Stimulated activated CD4-positive, alpha-beta T cell treated with anti-CD3 and anti-CD28 coated beads, TNF-alpha, amount 100 ng/mL, for 24 hours (primary cell): ENCODE measurements around the gene MPZL3.

ENCODE experiments used
- DNase-seq, 3 experiments: peaks; one replicate each; pipeline ENCODE4 v3.0.0-alpha.2; 2020; ENCODE audit warnings: low read depth in 3 of 3

Gene MPZL3

DNA sequence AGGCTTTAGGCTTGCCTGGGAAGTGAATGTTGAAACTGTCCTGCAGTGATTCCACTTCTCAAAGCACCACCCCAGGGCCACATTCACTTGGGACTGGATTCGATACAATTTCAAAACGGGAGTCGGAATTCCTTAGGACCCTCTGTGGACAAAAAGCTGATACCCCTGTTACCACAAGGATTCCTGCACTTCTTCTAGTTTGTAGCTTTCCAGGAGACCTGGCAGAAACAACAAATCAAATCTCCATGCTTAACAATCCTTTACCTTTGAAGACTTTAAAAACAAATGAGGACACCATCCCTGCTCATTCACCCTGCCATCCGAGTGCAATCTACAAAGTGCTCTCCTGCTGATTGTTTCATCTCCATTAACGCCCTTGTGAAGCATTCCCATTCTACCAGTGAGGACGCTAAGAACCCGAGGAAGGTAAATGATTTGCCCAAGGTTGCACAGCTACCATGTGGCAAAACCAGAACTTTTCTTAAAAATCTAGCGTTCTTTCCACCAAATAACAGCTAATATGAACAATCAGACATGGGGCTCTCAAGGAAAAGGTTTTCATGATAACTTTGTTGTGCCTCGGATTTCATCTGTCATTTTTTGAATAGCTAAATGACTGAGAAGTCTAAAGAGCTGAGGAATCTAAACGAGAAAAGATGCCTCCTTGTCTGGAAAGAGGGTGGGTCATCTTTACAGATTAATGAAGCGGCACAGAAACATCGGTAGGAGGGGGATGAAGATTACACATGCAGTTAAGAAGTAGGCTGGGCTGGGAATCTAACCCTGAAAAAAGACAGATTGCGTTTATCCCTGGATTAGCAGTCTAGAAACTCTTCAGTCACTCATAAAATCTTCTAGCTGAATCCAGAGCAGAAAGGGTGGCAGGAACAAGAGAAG, 12.7 kb upstream of the MPZL3 start:
- DNase-seq, result no peak

- DNase-seq, result no peak
These were observed 11.8 kb upstream of the MPZL3 start, which contains the start of gene MPZL2 for GRCh38 chr11:118263695-118264568. TSS of gene MPZL2 (minus strand) at chr11:118264297. CDS start at chr11:118264153, 144 bp downstream.

DNA sequence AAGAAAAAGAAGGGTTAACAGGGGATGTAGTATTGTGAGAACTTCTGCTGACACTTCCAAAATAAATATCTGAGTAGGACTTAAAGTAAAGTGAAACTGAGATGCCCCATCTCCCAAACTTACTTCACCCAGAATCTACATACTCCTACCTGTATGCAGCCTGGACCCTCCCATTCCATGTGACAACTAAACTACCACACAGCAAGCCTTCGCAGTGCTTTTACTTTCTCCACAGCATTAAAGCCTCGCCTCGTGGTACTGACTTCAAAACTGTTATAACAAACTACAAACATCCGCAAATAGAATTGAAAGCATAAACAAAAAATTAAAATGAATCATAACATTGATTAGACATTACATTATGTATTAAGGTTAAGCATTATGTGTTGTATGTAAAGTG, 10.9 kb upstream of the MPZL3 start:
- DNase-seq, result no peak

DNA sequence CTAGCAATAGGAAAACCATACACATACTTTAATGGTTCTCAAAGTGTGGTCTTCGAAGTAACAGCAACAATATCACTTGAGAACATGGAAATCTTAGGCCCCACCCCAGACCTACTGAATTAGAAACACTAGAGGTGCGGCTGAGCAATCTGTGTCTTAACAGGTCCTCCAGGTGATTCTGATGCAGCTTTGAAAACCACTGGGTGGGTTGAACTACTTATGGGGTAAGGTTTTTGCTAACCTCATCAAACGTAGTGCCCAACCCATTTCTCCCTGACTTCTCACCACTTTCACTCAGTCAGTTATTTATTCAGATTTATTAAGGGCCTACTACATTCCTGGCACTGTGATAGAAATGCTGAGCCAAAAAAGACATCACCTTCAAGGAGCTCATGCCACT, 8.2 kb upstream of the MPZL3 start:
- no peak for DNase-seq

DNA sequence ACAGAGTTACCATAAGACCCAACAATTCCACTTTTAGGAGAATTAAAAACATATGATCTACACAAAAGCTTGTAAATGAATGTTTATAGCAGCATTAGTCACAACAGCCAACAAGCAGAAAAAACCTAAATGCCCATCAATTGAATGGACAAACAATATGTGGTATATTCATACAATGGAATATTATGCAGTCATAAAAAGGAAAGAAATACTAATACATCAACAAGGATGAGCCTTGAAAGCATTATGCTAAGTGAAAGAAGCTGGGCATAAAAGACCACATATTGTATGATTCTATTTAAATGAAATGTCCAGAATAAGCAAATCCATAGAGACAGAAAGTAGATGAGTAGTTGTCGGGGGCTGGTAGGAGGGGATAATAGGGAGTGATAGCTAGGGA, 7.0 kb upstream of the MPZL3 start:
- DNase-seq, result no peak

GRCh38 chr11:118258410-118258809, 6.2 kb upstream of the MPZL3 start:
- DNase-seq, result no peak

DNA sequence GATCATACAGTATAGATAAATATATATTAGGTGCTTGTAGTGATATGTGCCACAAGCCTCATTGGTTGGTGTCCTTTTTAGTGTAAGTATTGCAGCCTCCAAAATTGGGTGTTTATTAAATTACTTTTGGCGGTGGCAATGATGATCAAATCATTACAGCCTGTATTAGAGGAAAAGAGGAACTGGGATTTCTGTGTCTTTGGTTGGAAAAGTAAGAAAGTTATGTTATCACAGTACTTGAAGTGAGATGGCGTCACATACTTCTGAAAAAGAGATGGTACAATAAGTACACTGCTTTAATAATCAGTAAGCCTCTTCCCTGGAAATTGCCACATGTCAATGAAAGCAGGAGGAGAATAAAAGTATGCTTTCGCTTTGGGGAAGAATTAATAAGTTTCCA, 523 bp upstream of the MPZL3 start:
- no peak for DNase-seq

- DNase-seq, result no peak
These were observed 5.1 kb downstream of the MPZL3 start for GRCh38 chr11:118247041-118247440.

- DNase-seq, result no peak
These were observed 6.1 kb downstream of the MPZL3 start for GRCh38 chr11:118245936-118246562.

DNA sequence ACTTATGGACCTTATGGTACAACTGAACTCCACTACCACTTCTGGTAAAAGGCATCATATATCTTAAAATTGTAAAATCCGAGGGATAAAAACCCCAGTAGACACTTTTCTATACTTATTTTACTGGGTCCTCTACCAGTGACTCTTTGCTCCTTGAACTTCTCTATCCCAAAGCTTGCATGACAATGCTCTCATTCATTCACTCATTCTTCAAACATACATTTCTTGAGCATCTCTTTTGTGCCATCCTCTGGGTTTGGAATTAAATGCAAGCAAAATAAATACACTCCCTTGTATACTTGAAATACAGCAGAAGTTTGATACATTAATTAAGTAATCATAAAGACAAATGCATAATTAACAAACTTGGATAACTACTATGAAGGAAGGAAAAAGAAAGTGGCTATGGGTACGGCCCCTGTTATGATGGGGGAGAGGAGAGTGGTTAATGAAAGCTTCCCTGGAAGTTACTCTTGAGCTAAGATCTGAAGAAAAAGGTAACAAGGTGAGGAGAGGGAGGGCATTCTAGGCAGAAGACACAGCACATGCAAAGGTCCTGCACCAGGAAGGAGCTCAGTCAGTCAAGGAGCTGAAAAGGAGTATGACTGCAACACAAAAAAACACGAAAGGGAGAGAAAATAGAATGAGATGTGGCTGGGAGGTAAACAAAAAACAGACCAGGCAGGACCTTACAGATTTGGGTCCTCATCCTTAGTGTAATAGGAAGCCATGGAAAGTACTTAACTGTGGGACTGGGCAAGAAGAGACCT, 8.0 kb downstream of the MPZL3 start:
- no peak for DNase-seq

- DNase-seq, result no peak
These were observed 9.0 kb downstream of the MPZL3 start for GRCh38 chr11:118243161-118243560.

GRCh38 chr11:118241764-118242098, 10.4 kb downstream of the MPZL3 start:
- DNase-seq, result no peak

DNA sequence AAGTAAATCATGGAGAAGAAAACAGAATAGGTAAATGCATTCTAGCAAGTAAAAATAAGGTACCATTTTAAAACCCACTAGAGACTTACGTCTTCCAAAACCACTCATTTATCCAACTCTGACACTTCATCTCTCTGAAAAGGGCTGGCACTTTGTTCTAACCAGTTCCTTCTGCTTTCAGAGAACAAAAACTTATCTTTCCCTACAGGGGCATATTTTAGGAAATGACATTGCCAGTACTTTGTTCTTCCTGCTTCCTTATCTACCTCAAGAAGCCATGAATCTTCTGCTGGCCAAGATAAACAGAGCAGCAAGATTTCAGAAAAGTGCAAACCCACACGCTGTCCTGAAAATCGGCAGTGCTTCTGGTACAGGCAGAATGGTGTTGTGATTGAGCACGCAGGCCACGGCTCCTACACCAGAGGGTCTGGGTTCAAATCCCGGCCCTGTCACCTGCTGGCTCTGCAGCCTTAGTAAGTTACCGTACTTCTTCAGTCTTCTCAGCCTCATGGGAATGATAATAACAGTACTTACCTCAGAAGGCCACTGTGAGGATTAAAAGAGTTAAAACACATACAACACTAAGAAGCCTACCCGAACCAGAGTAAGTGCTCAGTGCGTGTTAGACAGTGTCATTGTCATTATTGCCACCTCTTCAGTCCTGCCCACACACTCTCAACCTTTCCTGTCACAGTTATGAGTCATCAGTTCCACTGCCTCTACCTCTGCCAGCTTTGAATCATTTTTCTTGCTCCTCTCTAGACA, 11.0 kb downstream of the MPZL3 start:
- peak in 2 of 3 experiments; percentile 48 to 68 for DNase-seq

GRCh38 chr11:118239509-118240205, 12.5 kb downstream of the MPZL3 start:
- DNase-seq, result no peak

- no peak for DNase-seq
These were observed 13.2 kb downstream of the MPZL3 start for GRCh38 chr11:118238929-118239328.

DNA sequence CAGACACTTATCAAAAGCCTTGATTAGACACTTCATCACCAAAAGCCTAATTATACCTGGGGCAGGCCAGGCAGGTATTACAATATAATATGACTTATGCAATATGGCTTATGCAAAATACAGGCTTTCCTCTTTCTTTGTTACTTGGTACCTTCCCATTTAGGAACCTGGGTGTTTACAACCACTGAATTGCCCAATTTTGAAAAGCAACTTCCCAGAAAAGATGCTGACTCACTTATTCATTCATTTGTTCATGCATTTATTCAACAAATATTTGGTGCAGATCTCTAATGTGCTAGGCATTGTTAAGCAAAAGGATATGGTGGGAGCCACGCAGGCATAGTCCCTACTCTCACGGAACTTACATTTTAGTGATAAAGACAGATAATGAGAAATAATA, 13.7 kb downstream of the MPZL3 start:
- DNase-seq, result no peak

- DNase-seq, result no peak
These were observed 16.0 kb downstream of the MPZL3 start for GRCh38 chr11:118236170-118236569.

DNA sequence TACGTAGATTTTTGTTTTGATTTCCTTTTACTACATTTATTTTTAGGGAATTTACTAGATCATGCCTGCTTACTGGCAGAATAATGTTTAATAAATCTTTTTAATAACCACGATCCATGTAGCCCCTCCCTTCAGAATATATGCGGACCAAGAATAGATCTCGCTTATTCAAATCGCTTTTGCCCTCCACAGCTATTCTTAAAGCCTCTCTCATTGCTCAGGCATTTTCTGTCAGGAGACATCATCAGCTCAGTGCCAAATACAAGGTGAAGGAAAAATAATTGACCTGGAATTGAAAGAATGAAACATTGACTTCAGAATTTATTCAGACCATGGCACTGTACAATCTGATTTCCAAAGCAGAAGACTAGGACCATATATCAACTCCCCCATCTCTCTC, 17.3 kb downstream of the MPZL3 start:
- DNase-seq, result no peak

DNA sequence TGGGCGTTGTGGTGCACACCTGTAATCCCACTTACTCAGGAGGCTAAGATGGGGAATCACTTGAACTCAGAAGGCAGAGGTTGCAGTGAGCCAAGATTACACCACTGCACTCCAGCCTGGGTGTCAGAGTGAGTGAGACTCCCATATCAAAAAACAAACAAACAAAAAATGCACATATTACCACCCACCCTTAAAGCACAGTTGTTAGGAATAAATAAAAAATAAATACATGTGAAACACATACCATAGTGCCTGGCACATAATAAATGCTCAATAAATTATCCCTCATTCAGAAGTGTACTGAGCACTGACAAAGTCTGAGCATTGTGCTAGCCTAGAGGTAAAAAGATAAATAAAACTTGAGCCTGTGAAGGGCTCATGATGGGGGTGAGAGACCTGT, 18.3 kb downstream of the MPZL3 start:
- DNase-seq, result no peak

DNA sequence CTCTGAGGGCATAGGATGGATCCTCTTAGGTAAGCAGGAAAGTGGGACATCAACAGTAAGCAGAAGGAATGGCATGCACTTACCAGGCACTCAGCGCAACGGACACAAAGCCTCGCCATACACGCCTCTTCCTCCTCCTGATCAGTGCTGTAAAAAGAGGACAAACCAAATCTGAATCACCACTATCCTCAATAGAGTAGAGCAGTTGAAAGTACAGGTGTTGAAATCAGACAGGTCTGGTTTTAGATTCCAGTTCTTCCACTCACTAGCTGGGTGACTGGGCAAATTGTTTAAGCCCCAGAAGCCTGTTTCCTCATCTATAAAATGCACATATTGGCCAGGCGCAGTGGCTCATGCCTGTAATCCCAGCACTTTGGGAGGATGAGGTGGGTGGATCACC, 18.8 kb downstream of the MPZL3 start:
- no peak for DNase-seq
